Stimulated activated naive B cell treated with anti-CD40 and anti-IgM and Interleukin-4, amounts not matched to agents 10 μg/mL and 1 μg/mL and 100 μg/mL, for 72 hours (primary cell): ENCODE data around the gene CCDC136.

Experiments
- ATAC-seq, 2 donors: fragments of 150-1000 bp; cut with Tn5 transposase; replicated peaks; 2 replicates each; pipeline ENCODE4 v1.10.0; 2021; ENCODE audit warnings: moderate library complexity in 1 of 2
- DNase-seq: peaks from one replicate; pipeline ENCODE4 v3.0.0; 2021
- H3K27ac Mint-ChIP-seq: one replicate; pipeline ENCODE4 v1.8.0; 2022; ENCODE audit warnings: mild to moderate bottlenecking, mixed read lengths
- H3K27me3 Mint-ChIP-seq, 2 donors: one replicate each; pipeline ENCODE4 v1.8.0; 2022; ENCODE audit warnings: mixed read lengths in 2 of 2
- H3K36me3 Mint-ChIP-seq, 2 donors: one replicate each; pipeline ENCODE4 v1.8.0; 2022; ENCODE audit warnings: mixed read lengths in 2 of 2, mild to moderate bottlenecking in 1 of 2
- H3K4me1 Mint-ChIP-seq, 2 donors: one replicate each; pipeline ENCODE4 v1.8.0; 2022; ENCODE audit warnings: mixed read lengths in 2 of 2, mild to moderate bottlenecking in 1 of 2
- H3K4me3 Mint-ChIP-seq, 2 donors: one replicate each; pipeline ENCODE4 v1.8.0; 2022; ENCODE audit warnings: mild to moderate bottlenecking in 2 of 2, mixed read lengths in 2 of 2, moderate library complexity in 1 of 2
- H3K9me3 Mint-ChIP-seq, 2 donors: one replicate each; pipeline ENCODE4 v1.8.0; 2022; ENCODE audit warnings: mixed read lengths in 2 of 2, mild to moderate bottlenecking in 1 of 2

CCDC136 gene

GRCh38 chr7:128846781-128847444 lies 55.1 kb downstream of the CCDC136 start:
- Mint-ChIP-seq H3K4me3 (no peak overlapping the region), H3K27ac (no peak overlapping the region), H3K4me1 (peaks cover 4 to 5% of the 10 kb centered on the region in 2 donors), H3K27me3 (peaks cover 0 to 6% of the 10 kb centered on the region in 2 donors), H3K36me3 (no peaks in the 10 kb centered on the region), H3K9me3 (no peaks in the 10 kb centered on the region)
- ATAC-seq (no peak), DNase-seq (no peak)

GRCh38 chr7:128847721-128848211 lies 56.0 kb downstream of the CCDC136 start:
- Mint-ChIP-seq H3K27ac (no peak overlapping the region), H3K27me3 (no peaks in the 10 kb centered on the region), H3K9me3 (no peaks in the 10 kb centered on the region), H3K4me1 (no peaks in the 10 kb centered on the region), H3K4me3 (no peak overlapping the region), H3K36me3 (no peaks in the 10 kb centered on the region)
- ATAC-seq (no peak), DNase-seq (no peak)

GRCh38 chr7:128848289-128849155 lies 56.8 kb downstream of the CCDC136 start:
- no peaks in the 10 kb centered on the region for H3K9me3 Mint-ChIP-seq
- peaks cover 5 to 6% of the 10 kb centered on the region in 2 donors for H3K27me3 Mint-ChIP-seq
- no peaks in the 10 kb centered on the region for H3K4me1 Mint-ChIP-seq
- no peaks in the 10 kb centered on the region for H3K36me3 Mint-ChIP-seq
- no peak for ATAC-seq
- no peak overlapping the region for H3K27ac Mint-ChIP-seq
- no peak for DNase-seq
- no peak overlapping the region for H3K4me3 Mint-ChIP-seq

- Mint-ChIP-seq H3K36me3 (no peaks in the 10 kb centered on the region), H3K27me3 (peaks cover 5 to 12% of the 10 kb centered on the region in 2 donors), H3K4me1 (no peaks in the 10 kb centered on the region), H3K9me3 (no peaks in the 10 kb centered on the region), H3K4me3 (no peak overlapping the region), H3K27ac (no peak overlapping the region)
- no peak for ATAC-seq
- no peak for DNase-seq
Observed at GRCh38 chr7:128849156-128849515, 57.4 kb downstream of the CCDC136 start.

GRCh38 chr7:128849804-128850490 lies 58.2 kb downstream of the CCDC136 start:
- H3K27me3 Mint-ChIP-seq = peaks cover 5 to 12% of the 10 kb centered on the region in 2 donors
- no peak overlapping the region for H3K4me3 Mint-ChIP-seq
- no peaks in the 10 kb centered on the region for H3K36me3 Mint-ChIP-seq
- no peaks in the 10 kb centered on the region for H3K4me1 Mint-ChIP-seq
- no peak overlapping the region for H3K27ac Mint-ChIP-seq
- ATAC-seq (no peak), DNase-seq (no peak)
- H3K9me3 Mint-ChIP-seq = no peaks in the 10 kb centered on the region

- H3K4me1 Mint-ChIP-seq = no peaks in the 10 kb centered on the region
- no peaks in the 10 kb centered on the region for H3K36me3 Mint-ChIP-seq
- peaks cover 5 to 12% of the 10 kb centered on the region in 2 donors for H3K27me3 Mint-ChIP-seq
- H3K27ac Mint-ChIP-seq = no peak overlapping the region
- ATAC-seq (no peak), DNase-seq (no peak)
- H3K9me3 Mint-ChIP-seq = no peaks in the 10 kb centered on the region
- no peak overlapping the region for H3K4me3 Mint-ChIP-seq
Observed at GRCh38 chr7:128852537-128853254, 60.9 kb downstream of the CCDC136 start.

GRCh38 chr7:128853799-128854198 lies 62.0 kb downstream of the CCDC136 start:
- Mint-ChIP-seq H3K27ac (no peak overlapping the region), H3K4me1 (no peaks in the 10 kb centered on the region), H3K9me3 (no peaks in the 10 kb centered on the region), H3K4me3 (no peak overlapping the region), H3K27me3 (peaks cover 5 to 12% of the 10 kb centered on the region in 2 donors), H3K36me3 (no peaks in the 10 kb centered on the region)
- ATAC-seq (no peak), DNase-seq (no peak)

GRCh38 chr7:128854396-128854795 lies 62.6 kb downstream of the CCDC136 start:
- H3K27me3 Mint-ChIP-seq = peaks cover 5 to 12% of the 10 kb centered on the region in 2 donors
- ATAC-seq = no peak
- no peak for DNase-seq
- H3K4me1 Mint-ChIP-seq = no peaks in the 10 kb centered on the region
- no peaks in the 10 kb centered on the region for H3K36me3 Mint-ChIP-seq
- no peaks in the 10 kb centered on the region for H3K9me3 Mint-ChIP-seq
- no peak overlapping the region for H3K27ac Mint-ChIP-seq
- no peak overlapping the region for H3K4me3 Mint-ChIP-seq

GRCh38 chr7:128855559-128855958 lies 63.8 kb downstream of the CCDC136 start:
- no peak for DNase-seq
- H3K36me3 Mint-ChIP-seq = no peaks in the 10 kb centered on the region
- H3K9me3 Mint-ChIP-seq = no peaks in the 10 kb centered on the region
- H3K27ac Mint-ChIP-seq = no peak overlapping the region
- H3K4me1 Mint-ChIP-seq = peaks cover 2 to 8% of the 10 kb centered on the region in 2 donors
- H3K4me3 Mint-ChIP-seq = no peak overlapping the region
- peak in 1 of 2 donors; percentile 14 for ATAC-seq
- peaks cover 5 to 12% of the 10 kb centered on the region in 2 donors for H3K27me3 Mint-ChIP-seq

GRCh38 chr7:128856001-128856718 lies 64.4 kb downstream of the CCDC136 start:
- H3K27me3 Mint-ChIP-seq = peaks cover 5 to 12% of the 10 kb centered on the region in 2 donors
- DNase-seq (no peak), ATAC-seq (no peak)
- peaks cover 8 to 10% of the 10 kb centered on the region in 2 donors for H3K4me1 Mint-ChIP-seq
- H3K4me3 Mint-ChIP-seq = no peak overlapping the region
- no peaks in the 10 kb centered on the region for H3K9me3 Mint-ChIP-seq
- no peak overlapping the region for H3K27ac Mint-ChIP-seq
- no peaks in the 10 kb centered on the region for H3K36me3 Mint-ChIP-seq

GRCh38 chr7:128858380-128859231 lies 66.8 kb downstream of the CCDC136 start:
- Mint-ChIP-seq H3K4me3 (no peak overlapping the region), H3K36me3 (peaks cover 3 to 5% of the 10 kb centered on the region in 2 donors), H3K9me3 (no peaks in the 10 kb centered on the region), H3K27ac (no peak overlapping the region), H3K4me1 (peaks cover 16 to 18% of the 10 kb centered on the region in 2 donors), H3K27me3 (peaks cover 0 to 5% of the 10 kb centered on the region in 2 donors)
- ATAC-seq (no peak), DNase-seq (no peak)

- Mint-ChIP-seq H3K27ac (peak overlapping the region; percentile 60), H3K4me3 (no peak overlapping the region), H3K9me3 (no peaks in the 10 kb centered on the region), H3K4me1 (peaks cover 17 to 22% of the 10 kb centered on the region in 2 donors), H3K27me3 (no peaks in the 10 kb centered on the region), H3K36me3 (peaks cover 3 to 5% of the 10 kb centered on the region in 2 donors)
- no peak for ATAC-seq
- DNase-seq = no peak
Observed at GRCh38 chr7:128859232-128860157, 67.7 kb downstream of the CCDC136 start.
